GM12872 (cell line): Measurements from ENCODE around the gene NOLC1.

Experiments
- CTCF ChIP-seq: IDR thresholded peaks from 3 replicates; pipeline ENCODE4 v1.5.1; 2011; ENCODE audit warnings: low read depth, mild to moderate bottlenecking, low read length, moderate library complexity; ENCODE audit not compliant: insufficient read depth

Gene NOLC1

GRCh38 chr10:102119417-102120141, 32.6 kb upstream of the NOLC1 start:
- no peak for TF ChIP-seq CTCF

DNA sequence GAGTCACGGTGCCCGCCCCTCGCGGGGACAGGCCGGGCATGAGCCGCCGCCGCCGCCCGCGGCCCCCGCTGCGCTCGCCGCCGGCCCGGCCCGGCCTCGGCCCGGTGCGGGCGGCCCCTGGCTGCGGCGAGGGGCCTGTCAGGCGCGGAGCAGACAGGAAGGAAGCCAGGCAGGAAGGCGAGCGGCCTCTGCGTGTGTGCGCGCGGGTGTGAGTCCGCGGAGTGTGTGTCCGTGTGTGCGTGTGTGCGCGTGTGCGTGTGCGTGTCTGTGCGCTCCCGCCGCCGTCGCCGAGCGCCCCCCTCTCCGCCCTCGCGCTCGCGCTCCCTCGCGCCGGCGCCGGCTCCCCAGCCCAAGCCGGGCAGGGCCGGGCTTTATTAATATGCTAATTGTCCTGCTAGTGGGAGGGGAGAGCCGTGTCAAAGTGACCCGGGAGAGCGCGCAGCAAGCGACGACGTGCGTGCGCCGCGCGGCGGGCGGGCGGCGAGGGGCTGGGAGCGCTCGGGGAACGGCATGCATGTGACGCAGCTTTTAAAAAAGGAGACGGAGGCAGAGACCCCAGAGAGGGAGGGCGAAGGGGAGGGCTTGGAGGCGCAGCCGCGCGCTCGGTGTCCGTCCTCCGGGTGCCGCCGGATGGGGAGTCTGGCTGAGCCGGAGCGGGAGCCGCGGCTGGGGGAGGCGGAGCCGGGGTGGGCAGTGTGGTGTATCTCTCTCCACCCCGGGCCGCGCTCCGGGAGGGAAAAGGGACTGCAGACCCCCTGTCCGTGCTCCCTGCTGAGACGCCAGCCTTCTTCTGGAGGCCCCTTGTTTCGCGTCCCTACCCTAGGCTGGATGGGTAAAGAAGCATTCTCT, 31.8 kb upstream of the NOLC1 start, which contains the start of gene LDB1:
TSS of gene LDB1 (minus strand) at position 227 of the 849 bp plus-strand sequence. CDS start 258 bp downstream, outside the sequence.
- TF ChIP-seq CTCF = no peak

DNA sequence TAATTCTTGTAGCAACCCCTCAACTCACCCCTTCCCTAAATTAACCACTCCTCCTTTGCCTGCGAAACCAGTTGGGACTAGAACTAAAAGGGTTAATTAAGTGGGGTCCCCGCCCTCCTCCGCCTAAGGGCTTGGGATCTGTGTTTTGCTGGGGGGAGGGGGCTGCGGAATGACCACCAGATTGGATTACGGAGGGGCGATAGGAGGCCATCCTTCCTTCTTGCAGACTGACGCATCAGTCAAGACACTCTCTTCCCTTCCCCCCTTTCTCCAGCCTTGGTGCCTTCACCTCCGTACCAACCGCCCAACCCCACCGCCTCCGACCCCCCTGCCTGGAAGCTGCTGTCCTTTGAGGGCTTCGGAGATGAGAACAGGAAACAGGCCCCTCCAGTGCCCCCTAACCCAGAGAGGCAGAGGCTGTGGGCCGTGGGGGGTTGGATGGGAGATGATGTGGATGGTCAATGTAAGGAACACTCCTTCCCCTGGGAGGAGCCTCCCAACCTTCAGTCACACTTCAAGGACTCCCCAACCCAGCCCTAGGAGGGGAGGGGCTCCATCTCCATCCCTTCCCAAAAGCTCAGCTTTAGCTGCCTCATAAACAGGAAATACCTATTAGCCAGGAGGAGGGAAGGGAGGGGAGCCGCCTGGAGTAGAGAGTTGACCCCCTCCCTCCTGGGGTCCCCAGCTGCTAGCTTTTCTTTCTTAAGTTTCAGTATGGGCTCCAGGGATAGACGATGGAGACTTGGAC, 31.0 kb upstream of the NOLC1 start:
- no peak for TF ChIP-seq CTCF

- no peak for TF ChIP-seq CTCF
Observed at GRCh38 chr10:102121739-102122372, 30.3 kb upstream of the NOLC1 start.

GRCh38 chr10:102122450-102122849, 29.7 kb upstream of the NOLC1 start:
- TF ChIP-seq CTCF = no peak

DNA sequence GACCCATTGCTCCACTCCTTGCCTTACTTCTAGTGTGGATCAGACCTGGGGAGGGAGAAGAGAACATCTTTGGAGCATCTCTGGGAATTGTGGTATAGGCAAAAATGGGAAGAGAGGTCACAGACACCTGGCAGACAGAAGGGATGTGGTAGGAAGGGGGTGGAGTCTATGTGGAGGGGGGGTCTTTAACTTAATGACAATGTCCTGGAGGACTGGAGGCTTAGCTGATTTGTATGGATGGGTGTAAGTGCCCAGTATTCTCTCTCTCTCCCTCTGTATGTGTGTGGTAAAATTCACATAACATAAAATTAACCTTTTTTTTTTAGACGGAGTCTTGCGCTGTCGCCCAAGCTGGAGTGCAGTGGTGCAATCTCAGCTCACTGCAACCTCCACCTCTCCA, 29.0 kb upstream of the NOLC1 start:
- TF ChIP-seq CTCF = no peak
